ENCODE results near the gene ADRB2. TPM values are rescaled to one million over a fixed set of nuclear protein-coding genes. Genes with fewer than 3 reads are reported as not detected.

ADRB2 gene
- polyA plus RNA-seq, 1 donor = 1.5 TPM

DNA sequence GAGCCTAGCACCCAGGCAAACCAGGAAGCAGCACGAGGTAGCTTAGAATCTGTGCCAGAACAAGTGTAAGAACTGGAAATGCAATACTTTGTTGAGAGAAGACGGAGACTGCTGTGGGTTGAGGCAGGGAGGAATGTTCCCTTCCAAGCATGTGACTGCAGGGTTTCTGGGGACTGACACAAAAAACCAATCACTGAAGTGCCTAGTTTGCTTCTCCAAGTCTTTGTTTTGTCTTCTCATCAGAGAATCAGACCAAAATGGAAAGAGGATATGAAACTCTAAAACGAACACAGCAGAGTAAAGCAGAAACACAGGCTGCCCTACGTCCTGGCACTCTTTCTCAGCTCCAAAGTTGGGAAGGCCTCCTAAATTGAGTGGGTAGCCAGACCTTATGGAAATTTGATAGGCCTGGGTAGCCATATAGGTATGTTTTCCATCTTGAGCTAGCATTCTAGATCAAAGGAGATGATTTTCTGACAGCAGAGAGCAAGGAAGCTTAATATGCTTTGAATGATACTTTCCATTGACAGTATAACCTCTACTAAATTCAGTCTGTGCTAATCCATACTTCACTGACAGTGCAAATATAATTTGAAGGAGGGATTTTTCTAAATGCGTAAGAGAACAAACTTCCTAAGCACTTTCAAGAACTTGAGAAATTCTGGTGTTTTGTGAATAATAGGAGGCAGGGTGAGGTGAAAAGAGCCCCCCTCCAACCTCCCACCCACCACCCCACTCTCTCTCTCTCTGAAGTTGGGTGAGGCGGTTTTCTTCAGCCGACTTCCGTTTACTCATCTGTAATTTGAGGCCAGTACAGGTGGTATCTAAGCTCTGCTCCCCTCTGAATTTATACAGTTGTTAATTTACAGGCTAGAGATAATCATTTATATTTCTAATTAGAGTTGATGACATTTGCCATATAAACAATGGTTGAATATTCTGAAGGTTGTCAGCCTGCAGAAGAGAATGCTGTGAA, 5.5 kb downstream of the ADRB2 start:
- DNase-seq = no peak

DNA sequence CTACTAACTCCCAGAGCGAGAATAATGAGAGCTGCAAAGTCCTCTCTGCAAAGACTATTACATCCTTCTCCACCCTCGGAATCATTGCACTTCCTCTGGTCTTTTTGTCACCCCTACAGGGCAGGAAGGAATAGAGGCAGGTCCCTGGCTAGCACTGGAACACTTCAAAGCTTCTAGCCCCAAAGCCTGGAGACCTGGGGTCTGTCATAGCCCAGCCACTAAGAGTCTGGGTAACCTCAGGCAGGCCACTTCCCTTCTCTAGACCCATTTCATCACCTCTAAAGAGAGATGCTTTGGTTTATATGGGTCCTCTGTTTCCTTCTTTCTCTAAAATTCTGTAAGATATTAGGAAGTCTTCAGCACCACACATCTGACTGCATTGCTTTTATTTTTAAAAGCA, 6.7 kb downstream of the ADRB2 start:
- DNase-seq = no peak

GRCh38 chr5:148833925-148834324, 7.5 kb downstream of the ADRB2 start:
- DNase-seq = no peak

GRCh38 chr5:148834689-148835088, 8.3 kb downstream of the ADRB2 start:
- DNase-seq = no peak

GRCh38 chr5:148836272-148837250, 10.2 kb downstream of the ADRB2 start:
- no peak for DNase-seq

- DNase-seq = no peak
These were observed 11.0 kb downstream of the ADRB2 start for GRCh38 chr5:148837383-148837782.

- no peak for DNase-seq
These were observed 11.9 kb downstream of the ADRB2 start for GRCh38 chr5:148838357-148838756.

DNA sequence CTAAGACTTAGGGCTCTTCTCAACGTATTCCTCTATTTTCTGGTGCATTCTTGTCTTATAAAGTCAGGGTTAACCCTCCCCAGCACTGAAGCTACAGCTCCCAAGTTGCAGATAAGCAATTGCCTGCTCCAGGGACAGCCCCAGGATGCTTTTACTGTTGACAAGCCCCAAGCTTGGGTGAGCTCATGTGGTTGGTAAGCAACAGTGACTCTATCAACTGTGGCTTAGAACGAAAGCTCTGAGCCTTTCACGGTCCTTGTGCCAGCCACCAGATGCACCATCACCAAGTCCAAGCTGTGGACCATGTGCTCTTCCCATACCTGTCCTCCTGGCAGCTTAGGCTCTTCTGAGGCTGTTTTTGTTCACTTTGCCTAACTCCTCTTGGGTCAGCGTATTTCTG, 13.5 kb downstream of the ADRB2 start:
- DNase-seq = no peak

GRCh38 chr5:148840531-148840930, 14.1 kb downstream of the ADRB2 start:
- DNase-seq = no peak

DNA sequence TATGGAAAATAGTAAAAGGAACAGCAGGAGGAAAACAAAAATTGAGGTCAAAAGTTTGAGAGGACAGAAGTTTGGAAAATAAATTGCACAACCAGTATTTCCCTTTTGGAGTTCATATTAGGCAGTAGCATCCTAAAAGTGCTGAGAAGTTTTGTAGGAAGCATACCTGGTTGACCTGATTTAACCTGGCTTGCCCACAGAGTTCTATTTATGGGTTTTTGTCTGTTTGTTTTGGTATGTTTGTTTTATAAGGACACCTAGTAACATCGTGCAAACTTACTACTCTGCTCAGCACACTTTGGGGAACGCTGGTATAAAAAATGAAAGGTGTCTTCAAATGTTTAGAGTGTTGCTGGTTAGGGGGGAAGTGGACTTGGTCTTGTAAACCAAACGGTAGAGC, 15.1 kb downstream of the ADRB2 start:
- no peak for DNase-seq

DNA sequence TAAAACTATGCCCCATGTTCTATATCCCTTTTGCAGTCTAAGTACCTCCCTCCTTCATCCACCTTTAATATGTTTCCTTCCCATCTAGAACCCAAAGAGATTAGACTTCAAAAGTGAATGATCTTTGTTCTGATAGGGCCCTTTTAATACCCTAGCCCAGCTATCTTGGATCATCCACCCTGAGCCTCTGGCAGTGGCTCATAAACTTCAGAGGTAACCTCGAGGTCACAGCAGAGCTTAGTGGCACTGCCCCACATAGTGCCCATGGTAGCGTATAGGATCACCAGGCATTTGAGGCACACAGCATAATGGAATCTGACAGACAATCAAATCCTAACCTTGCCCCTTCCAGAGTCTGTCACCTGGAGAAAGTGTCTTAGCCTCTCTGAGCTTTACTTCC, 15.8 kb downstream of the ADRB2 start:
- DNase-seq = no peak

GRCh38 chr5:148843510-148844318, 17.3 kb downstream of the ADRB2 start:
- no peak for DNase-seq

DNA sequence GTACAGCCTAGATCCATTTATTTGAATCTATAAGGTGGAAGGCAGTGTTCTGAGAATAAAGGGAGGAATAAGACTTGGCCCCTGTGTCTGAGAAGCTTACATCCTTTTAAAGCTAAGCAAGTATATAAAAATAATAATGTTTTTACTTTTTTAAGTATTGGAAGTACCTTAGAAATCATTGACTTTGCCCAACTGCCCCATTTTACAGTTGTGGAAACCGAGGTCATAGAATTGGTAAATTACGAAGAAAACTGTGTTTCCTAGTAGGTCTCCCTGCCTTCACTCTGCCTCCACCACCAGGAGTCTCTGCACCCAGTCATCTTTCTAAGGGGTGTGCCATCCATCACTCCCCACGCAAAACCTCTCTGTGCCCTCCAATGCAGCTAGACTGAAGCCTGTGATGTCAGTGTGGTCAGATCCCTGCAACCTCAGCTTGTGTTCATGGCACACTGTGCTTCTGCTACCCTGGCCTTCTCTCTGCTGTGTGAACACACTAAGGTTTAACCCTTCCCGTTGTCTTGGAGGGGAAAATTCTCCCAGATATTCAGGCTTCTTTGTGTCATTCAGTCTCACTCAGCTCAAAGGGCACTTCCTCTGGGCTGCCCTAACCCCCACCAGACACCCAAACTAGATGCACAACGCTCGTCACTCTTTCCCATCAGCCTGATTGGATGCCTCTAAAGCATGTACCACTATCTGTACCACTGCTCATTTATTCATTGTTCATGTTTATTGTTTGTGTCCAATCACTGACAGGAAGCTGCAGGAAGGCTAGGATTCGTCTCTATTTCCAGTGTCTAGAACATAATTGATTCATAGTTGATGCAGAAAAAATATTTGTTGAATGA, 18.2 kb downstream of the ADRB2 start:
- DNase-seq = no peak

DNA sequence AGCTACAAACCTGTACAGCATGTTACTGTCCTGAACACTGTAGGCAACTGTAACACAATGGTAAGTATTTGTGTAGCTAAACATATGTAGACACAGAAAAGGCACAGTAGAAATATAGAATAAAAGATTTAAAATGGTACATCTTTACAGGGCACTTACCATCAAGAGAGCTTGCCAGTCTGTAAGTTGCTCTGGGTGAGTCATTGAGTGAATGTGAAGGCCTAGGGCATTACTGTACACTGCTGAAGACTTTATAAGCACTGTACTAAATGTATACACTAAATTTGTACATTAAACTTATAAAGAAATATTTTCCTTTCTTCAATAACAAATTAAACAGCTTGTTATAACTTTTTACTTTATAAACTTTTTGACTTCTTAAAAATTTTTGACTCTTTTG, 20.5 kb downstream of the ADRB2 start:
- DNase-seq = no peak

- no peak for DNase-seq
These were observed 21.0 kb downstream of the ADRB2 start for GRCh38 chr5:148847456-148847855.

GRCh38 chr5:148848393-148849031, 22.1 kb downstream of the ADRB2 start:
- DNase-seq = no peak

GRCh38 chr5:148849461-148849860, 23.1 kb downstream of the ADRB2 start:
- no peak for DNase-seq

DNA sequence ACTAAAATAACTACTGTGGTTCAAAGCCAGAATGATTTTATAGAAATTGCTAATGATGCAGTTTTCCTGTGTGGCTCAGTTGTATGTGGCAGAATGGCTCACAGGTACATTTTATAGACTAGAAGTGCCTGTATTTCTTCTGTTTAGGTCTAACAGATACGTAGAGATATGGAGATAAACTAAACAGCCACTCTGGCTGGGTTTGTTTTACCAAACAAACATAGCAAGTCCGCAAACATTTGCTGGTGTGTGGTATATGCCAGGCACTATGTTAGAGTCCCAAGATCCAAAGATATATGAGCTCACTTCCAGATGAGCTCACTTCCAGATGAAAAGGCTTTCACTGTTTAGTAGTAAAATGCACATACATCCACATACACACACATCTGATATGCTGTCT, 24.4 kb downstream of the ADRB2 start:
- no peak for DNase-seq

GRCh38 chr5:148853868-148854267, 27.5 kb downstream of the ADRB2 start:
- DNase-seq = no peak

- DNase-seq = no peak
These were observed 29.0 kb downstream of the ADRB2 start for GRCh38 chr5:148855249-148856008.
